Gastrocnemius medialis (tissue), 4 donors: ENCODE data around the gene PRDM16. TPM values are rescaled to one million over a fixed set of nuclear protein-coding genes. Genes with fewer than 3 reads are reported as not detected.

Source experiments
- ATAC-seq, 2 donors: fragments of 150-250 bp; one replicate each; pipeline ENCODE4 v1.9.1; 2016
- DNase-seq, 2 donors: peaks; one replicate each; pipeline ENCODE4 v3.0.0-alpha.2; 2019
- H3K27ac ChIP-seq, 4 donors: fragments of 200-600 bp; sonication (generic); 1 replicate in 1 of 4; 2 replicates in 3 of 4; pipeline ENCODE4 v1.5.1; 2016 to 2018; ENCODE audit warnings: mild to moderate bottlenecking in 2 of 4, moderate library complexity in 1 of 4
- H3K27me3 ChIP-seq, 3 donors: fragments of 200-600 bp; sonication (generic) in 2 of 3; 1 replicate in 1 of 3; 2 replicates in 2 of 3; pipeline versions ENCODE4 v1.5.1 to v1.6.0; 2016 to 2019; ENCODE audit warnings: mild to moderate bottlenecking in 1 of 3, moderate library complexity in 1 of 3
- H3K36me3 ChIP-seq, 2 donors: fragments of 200-600 bp; sonication (generic) in 1 of 2; one replicate each; pipeline ENCODE4 v1.5.1; 2017 to 2018
- H3K4me1 ChIP-seq, 2 donors: fragments of 200-600 bp; sonication (generic) in 1 of 2; one replicate each; pipeline ENCODE4 v1.5.1; 2016 to 2017; ENCODE audit warnings: mild to moderate bottlenecking in 2 of 2
- H3K4me3 ChIP-seq, 4 donors: fragments of 200-600 bp; sonication (generic) in 3 of 4; 1 replicate in 1 of 4; 2 replicates in 3 of 4; pipeline ENCODE4 v1.5.1; 2016 to 2019; ENCODE audit warnings: mild to moderate bottlenecking in 2 of 4
- H3K9me3 ChIP-seq, 3 donors: fragments of 200-600 bp; sonication (generic) in 2 of 3; 1 replicate in 1 of 3; 2 replicates in 2 of 3; pipeline ENCODE4 v1.5.1; 2016 to 2019
- CTCF ChIP-seq, 5 experiments: fragments of 450-650 bp in 3 of 5; fragments of 200-600 bp in 2 of 5; sonication (generic) in 2 of 5; IDR thresholded peaks in 4 of 5; conservative IDR thresholded peaks in 1 of 5; 1 replicate in 4 of 5; 2 replicates in 1 of 5; pipeline ENCODE4 v1.5.1; 2016 to 2019; ENCODE audit warnings: antibody characterized with exemption in 5 of 5, mild to moderate bottlenecking in 3 of 5, moderate library complexity in 3 of 5
- POLR2A ChIP-seq, 2 donors: fragments of 450-650 bp; IDR thresholded peaks; one replicate each; pipeline ENCODE4 v1.6.1; 2017; ENCODE audit warnings: antibody characterized with exemption in 2 of 2, mild to moderate bottlenecking in 2 of 2, moderate library complexity in 2 of 2
- in situ Hi-C, 4 donors: fragments of 200-750 bp; cut with MboI; loops; one replicate each; pipeline versions ENCODE4 v1.15.0 to v1.8.0; 2017; ENCODE audit warnings: low sequenced_read_pairs in 4 of 4
- intact Hi-C: fragments of 100-400 bp; cut with DNase I; formaldehyde crosslinking; loops from one replicate; pipeline ENCODE4 v1.15.1; 2023; ENCODE audit warnings: low total_unique reads
- total RNA-seq, 4 donors: library from RNA; depleted of rRNA; stranded (reverse); fragments of >200 nt; gene quantifications; one replicate each; pipeline versions ENCODE4 v1.1.0 to v1.2.3, GENCODE V29; 2016

Gene PRDM16
- total RNA-seq, 4 donors from 2014 or later, result 0.03 to 0.19 (median 0.17) TPM

- in situ Hi-C loops, result no loop called here
- TF ChIP-seq POLR2A (IDR thresholded peaks at IDR 0.05), result no peak
- peak; percentile 44 to 64 (median 48) for TF ChIP-seq CTCF (IDR thresholded peaks at IDR 0.05 in 4 of 5, conservative IDR thresholded peaks at IDR 0.05 in 1 of 5)
- H3K9me3 ChIP-seq, result no peaks in the 10 kb centered on the region
- peak within 1 kb of the TSS; percentile 55 to 72 (median 59) for H3K4me3 ChIP-seq
- ATAC-seq (peak; percentile 7 to 40), DNase-seq (peak; percentile 25 to 60)
- no peaks in the 10 kb centered on the region for H3K36me3 ChIP-seq
- intact Hi-C loops, result loop anchor here (1.0 to 2.0 kb wide), 4 partner anchors 17 to 170 kb away; no protein-coding TSS in a partner anchor
- peaks cover 19 to 25% of the 10 kb centered on the region in 2 donors for H3K4me1 ChIP-seq
- peaks cover 0 to 7% (median 2%) of the 10 kb centered on the region in 3 donors for H3K27me3 ChIP-seq
- H3K27ac ChIP-seq, result peak within 1 kb of the TSS in 3 of 4 donors; percentile 29 to 52 (median 39)
These were observed 385.1 kb downstream of the PRDM16 start, which contains the start of gene ARHGEF16 for GRCh38 chr1:3453891-3454810. Gene ARHGEF16 (plus strand): TSS chr1:3454665. CDS start chr1:3463085, 8,420 bp downstream.

- Histone ChIP-seq H3K9me3 (no peaks in the 10 kb centered on the region), H3K27ac (peak overlapping the region in 3 of 4 donors; percentile 29 to 52 (median 39)), H3K27me3 (peaks cover 0 to 7% (median 2%) of the 10 kb centered on the region in 3 donors), H3K4me3 (peak overlapping the region; percentile 55 to 72 (median 59)), H3K4me1 (peaks cover 26 to 34% of the 10 kb centered on the region in 2 donors), H3K36me3 (no peaks in the 10 kb centered on the region)
- in situ Hi-C loops (no loop called here), intact Hi-C loops (loop anchor here (1.0 kb wide), 1 partner anchor 169 kb away; no protein-coding TSS in a partner anchor)
- no peak for TF ChIP-seq POLR2A (IDR thresholded peaks at IDR 0.05)
- no peak for TF ChIP-seq CTCF (IDR thresholded peaks at IDR 0.05 in 4 of 5, conservative IDR thresholded peaks at IDR 0.05 in 1 of 5)
- ATAC-seq (no peak), DNase-seq (no peak)
These were observed 386.0 kb downstream of the PRDM16 start for GRCh38 chr1:3454811-3455618.

- no peak for TF ChIP-seq POLR2A (IDR thresholded peaks at IDR 0.05)
- no peak for TF ChIP-seq CTCF (IDR thresholded peaks at IDR 0.05 in 4 of 5, conservative IDR thresholded peaks at IDR 0.05 in 1 of 5)
- Histone ChIP-seq H3K27ac (peak overlapping the region in 1 of 4 donors; percentile 52), H3K36me3 (no peaks in the 10 kb centered on the region), H3K4me3 (no peak overlapping the region), H3K4me1 (peaks cover 35 to 40% of the 10 kb centered on the region in 2 donors), H3K27me3 (peaks cover 0 to 7% (median 2%) of the 10 kb centered on the region in 3 donors), H3K9me3 (no peaks in the 10 kb centered on the region)
- DNase-seq (no peak), ATAC-seq (no peak)
- intact Hi-C loops (no loop called here), in situ Hi-C loops (no loop called here)
These were observed 386.9 kb downstream of the PRDM16 start for GRCh38 chr1:3455670-3456448.

DNA sequence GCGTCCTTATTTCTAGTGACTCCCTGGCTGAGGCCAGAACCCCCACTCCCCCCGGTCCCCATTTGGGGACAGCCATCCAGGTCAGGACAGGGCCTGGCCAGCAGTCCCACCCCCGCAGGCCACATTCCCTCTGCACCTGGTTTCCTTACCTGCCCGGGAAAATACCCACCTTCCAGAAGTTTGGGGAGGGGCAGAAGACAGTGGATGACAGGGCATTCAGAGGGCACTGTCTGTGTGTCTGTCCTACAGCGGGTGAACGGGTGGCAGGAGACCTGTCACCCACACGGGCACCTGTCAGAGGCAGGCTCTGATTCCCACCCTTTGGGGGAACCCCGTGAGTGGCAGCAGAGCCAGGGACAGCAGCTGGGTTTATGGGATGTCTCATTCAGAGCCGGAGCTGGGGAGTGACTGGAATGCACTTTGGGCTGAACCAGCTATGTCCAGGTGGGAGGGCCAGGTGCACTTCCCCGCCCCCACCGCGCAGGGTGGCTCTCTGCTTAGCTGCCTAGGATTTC lies 387.5 kb downstream of the PRDM16 start:
- peaks cover 0 to 4% (median 2%) of the 10 kb centered on the region in 3 donors for H3K27me3 ChIP-seq
- TF ChIP-seq CTCF (IDR thresholded peaks at IDR 0.05 in 4 of 5, conservative IDR thresholded peaks at IDR 0.05 in 1 of 5) (no peak), POLR2A (IDR thresholded peaks at IDR 0.05) (no peak)
- H3K4me1 ChIP-seq, result peaks cover 35 to 40% of the 10 kb centered on the region in 2 donors
- H3K4me3 ChIP-seq, result no peak overlapping the region
- intact Hi-C loops (no loop called here), in situ Hi-C loops (no loop called here)
- H3K36me3 ChIP-seq, result no peaks in the 10 kb centered on the region
- ATAC-seq, result no peak
- no peaks in the 10 kb centered on the region for H3K9me3 ChIP-seq
- no peak overlapping the region for H3K27ac ChIP-seq
- DNase-seq, result no peak
